ENCODE data around the gene BARX1.

DNA sequence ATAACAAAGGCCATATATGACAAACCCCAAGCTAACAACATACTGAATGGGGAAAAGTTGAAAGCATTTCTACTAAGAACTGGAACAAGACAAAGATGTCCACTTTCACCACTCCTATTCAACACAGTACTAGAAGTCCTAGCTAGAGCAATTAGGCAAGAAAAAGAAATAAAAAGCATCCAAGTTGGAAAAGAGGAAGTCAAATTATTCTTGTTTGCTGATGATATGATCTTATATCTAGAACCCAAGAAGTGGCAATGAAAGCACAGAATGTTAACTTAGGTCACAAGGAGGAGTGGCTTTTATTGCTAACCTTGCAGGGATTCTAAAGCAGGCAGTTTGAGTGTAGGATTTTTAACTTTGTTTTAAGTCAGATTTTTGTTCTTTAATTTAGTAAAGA, 35.3 kb upstream of the BARX1 start:
- no peak for TF ChIP-seq CTCF (IDR thresholded peaks at IDR 0.05 in 2 of 3, conservative IDR thresholded peaks at IDR 0.05 in 1 of 3; ENCODE audit: control insufficient read depth in 2 of 3, extremely low read depth in 1 of 3, insufficient read depth in 1 of 3, low read depth in 3 of 3, low read length in 3 of 3)
- no peak for TF ChIP-seq NFIC (IDR thresholded peaks at IDR 0.05; ENCODE audit: low read depth, low read length)
- no peak for TF ChIP-seq NFYB (IDR thresholded peaks at IDR 0.05; ENCODE audit: insufficient read depth, low read depth, low read length)
- no peak for TF ChIP-seq SMC3 (IDR thresholded peaks at IDR 0.05; ENCODE audit: borderline replicate concordance, low read length)
- TF ChIP-seq SREBF2 (IDR thresholded peaks at IDR 0.05; ENCODE audit: low read length) = no peak
- no peak for TF ChIP-seq DPF2 (IDR thresholded peaks at IDR 0.05)
- no peak for TF ChIP-seq NRF1 (conservative IDR thresholded peaks at IDR 0.05; ENCODE audit: low read depth, low read length)
- TF ChIP-seq SPI1 (IDR thresholded peaks at IDR 0.05; ENCODE audit: borderline replicate concordance, insufficient read depth, low read depth, low read length) = 0 out of 2 replicates have a peak, but pooled peaks have one; percentile 25
- TF ChIP-seq REST (IDR thresholded peaks at IDR 0.05; ENCODE audit: low read depth, low read length) = no peak
- TF ChIP-seq, protein P1, sequence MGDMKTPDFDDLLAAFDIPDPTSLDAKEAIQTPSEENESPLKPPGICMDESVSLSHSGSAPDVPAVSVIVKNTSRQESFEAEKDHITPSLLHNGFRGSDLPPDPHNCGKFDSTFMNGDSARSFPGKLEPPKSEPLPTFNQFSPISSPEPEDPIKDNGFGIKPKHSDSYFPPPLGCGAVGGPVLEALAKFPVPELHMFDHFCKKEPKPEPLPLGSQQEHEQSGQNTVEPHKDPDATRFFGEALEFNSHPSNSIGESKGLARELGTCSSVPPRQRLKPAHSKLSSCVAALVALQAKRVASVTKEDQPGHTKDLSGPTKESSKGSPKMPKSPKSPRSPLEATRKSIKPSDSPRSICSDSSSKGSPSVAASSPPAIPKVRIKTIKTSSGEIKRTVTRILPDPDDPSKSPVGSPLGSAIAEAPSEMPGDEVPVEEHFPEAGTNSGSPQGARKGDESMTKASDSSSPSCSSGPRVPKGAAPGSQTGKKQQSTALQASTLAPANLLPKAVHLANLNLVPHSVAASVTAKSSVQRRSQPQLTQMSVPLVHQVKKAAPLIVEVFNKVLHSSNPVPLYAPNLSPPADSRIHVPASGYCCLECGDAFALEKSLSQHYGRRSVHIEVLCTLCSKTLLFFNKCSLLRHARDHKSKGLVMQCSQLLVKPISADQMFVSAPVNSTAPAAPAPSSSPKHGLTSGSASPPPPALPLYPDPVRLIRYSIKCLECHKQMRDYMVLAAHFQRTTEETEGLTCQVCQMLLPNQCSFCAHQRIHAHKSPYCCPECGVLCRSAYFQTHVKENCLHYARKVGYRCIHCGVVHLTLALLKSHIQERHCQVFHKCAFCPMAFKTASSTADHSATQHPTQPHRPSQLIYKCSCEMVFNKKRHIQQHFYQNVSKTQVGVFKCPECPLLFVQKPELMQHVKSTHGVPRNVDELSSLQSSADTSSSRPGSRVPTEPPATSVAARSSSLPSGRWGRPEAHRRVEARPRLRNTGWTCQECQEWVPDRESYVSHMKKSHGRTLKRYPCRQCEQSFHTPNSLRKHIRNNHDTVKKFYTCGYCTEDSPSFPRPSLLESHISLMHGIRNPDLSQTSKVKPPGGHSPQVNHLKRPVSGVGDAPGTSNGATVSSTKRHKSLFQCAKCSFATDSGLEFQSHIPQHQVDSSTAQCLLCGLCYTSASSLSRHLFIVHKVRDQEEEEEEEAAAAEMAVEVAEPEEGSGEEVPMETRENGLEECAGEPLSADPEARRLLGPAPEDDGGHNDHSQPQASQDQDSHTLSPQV (IDR thresholded peaks at IDR 0.05) = no peak
- TF ChIP-seq NR2F1 (conservative IDR thresholded peaks at IDR 0.05) = no peak
- no peak for TF ChIP-seq FOS (IDR thresholded peaks at IDR 0.05; ENCODE audit: borderline replicate concordance, extremely low read depth, insufficient read length)
- no peak for TF ChIP-seq PBX3 (IDR thresholded peaks at IDR 0.05; ENCODE audit: insufficient replicate concordance, low read depth, low read length)
